ENCODE data around the gene TTLL11. TPM values are rescaled to one million over a fixed set of nuclear protein-coding genes. Genes with fewer than 3 reads are reported as not detected.

The TTLL11 gene
- total and polyA plus RNA-seq, 2 of the 8 experiments (the other 6 are each of a cell fraction or from before 2014, with no cell fraction given) = 0.56 to 0.80 TPM

- POLR2A ChIA-PET (ENCODE audit: partially characterized antibody) = no interaction called here
- Histone ChIP-seq H2BK5ac (ENCODE audit: low read depth, low read length) (no peak overlapping the region), H4K91ac (replicated peaks; ENCODE audit: insufficient read length, low read length) (no peak overlapping the region), H4K20me1 (replicated peaks in 1 of 2; ENCODE audit: control insufficient read depth in 1 of 2, insufficient read depth in 2 of 2, low read length in 2 of 2) (no peaks in the 10 kb centered on the region), H2BK15ac (ENCODE audit: low read length) (no peak overlapping the region), H3K9me3 (ENCODE audit: insufficient read depth in 2 of 2, low read depth in 1 of 2, low read length in 1 of 2) (no peaks in the 10 kb centered on the region), H3K23ac (ENCODE audit: insufficient read length) (no peak overlapping the region), H2BK20ac (ENCODE audit: low read length) (no peak overlapping the region), H3K56ac (replicated peaks; ENCODE audit: insufficient read length, low read depth, low read length) (no peak overlapping the region), H3K4ac (replicated peaks; ENCODE audit: insufficient read length, low read depth, low read length) (no peak overlapping the region), H3K27ac (ENCODE audit: low read depth, low read length) (no peak overlapping the region), H2BK12ac (ENCODE audit: low read depth, low read length) (no peak overlapping the region), H3K4me1 (replicated peaks in 1 of 4; ENCODE audit: control insufficient read depth in 3 of 4, insufficient read depth in 4 of 4, low read length in 3 of 4) (peaks cover 0 to 22% (median 12%) of the 10 kb centered on the region in 4 experiments; a peak in 5 of 7 replicates), H3K4me2 (ENCODE audit: insufficient read depth in 1 of 2, low read depth in 2 of 2, low read length in 2 of 2) (no peak overlapping the region; a peak in 1 of 4 replicates), H3K14ac (ENCODE audit: insufficient read length) (no peak overlapping the region), H2BK120ac (replicated peaks; ENCODE audit: low read depth, low read length) (no peak overlapping the region), H3K23me2 (ENCODE audit: low read depth, low read length) (peaks cover 2% of the 10 kb centered on the region; the same call in 1 of the 2 replicates), H4K8ac (ENCODE audit: extremely low read depth, insufficient read depth, low read length) (no peak overlapping the region), H3K79me1 (ENCODE audit: low read depth, low read length) (no peaks in the 10 kb centered on the region), H4K5ac (ENCODE audit: insufficient read length, low read depth, low read length) (no peak overlapping the region), H3K4me3 (ENCODE audit: extremely low read depth in 1 of 4, insufficient read depth in 2 of 4, low read depth in 3 of 4, low read length in 4 of 4) (no peak overlapping the region), H2AK5ac (ENCODE audit: low read depth, low read length) (no peak overlapping the region), H2AFZ (ENCODE audit: low read length) (no peak overlapping the region), H3K79me2 (ENCODE audit: control insufficient read depth in 1 of 2, insufficient read depth in 2 of 2, low read length in 2 of 2) (no peaks in the 10 kb centered on the region), H3K36me3 (ENCODE audit: control insufficient read depth in 2 of 4, insufficient read depth in 4 of 4, low read length in 3 of 4) (no peaks in the 10 kb centered on the region), H3K27me3 (replicated peaks in 1 of 4; ENCODE audit: control insufficient read depth in 3 of 4, extremely low read depth in 1 of 4, insufficient read depth in 3 of 4, low read length in 3 of 4) (no peaks in the 10 kb centered on the region; a peak in 1 of 7 replicates), H3K18ac (ENCODE audit: extremely low read depth, low read length) (no peak overlapping the region), H3K9ac (replicated peaks in 1 of 4; ENCODE audit: extremely low read depth in 1 of 4, low read depth in 3 of 4, low read length in 3 of 4) (no peak overlapping the region)
- 28% methylated on average over 6 of the region's 6 CpGs; no CpG with 5 or more reads in 1 of the 2 experiments for WGBS, 2 experiments (ENCODE audit: extremely low coverage in 1 of 2, insufficient coverage in 1 of 2, insufficient read length in 1 of 2, insufficient replicate concordance in 2 of 2, low coverage in 1 of 2, low lambda C conversion rate in 2 of 2, missing lambda C conversion rate in 1 of 2)
- FAIRE-seq (no peak), DNase-seq (ENCODE audit: low read depth in 1 of 2, low spot score in 2 of 2) (no peak)
- TF ChIP-seq RAD21 (IDR thresholded peaks at IDR 0.05 in 1 of 2, conservative IDR thresholded peaks at IDR 0.05 in 1 of 2; ENCODE audit: low read depth in 2 of 2, low read length in 2 of 2) = peak; percentile 42 to 49; a peak in 3 of 4 replicates
- no peak for TF ChIP-seq SUZ12 (IDR thresholded peaks at IDR 0.05; ENCODE audit: low read length)
- peak in 2 of 3 experiments; percentile 3 to 27; a peak in 2 of 4 replicates for TF ChIP-seq CTCF (IDR thresholded peaks at IDR 0.05; ENCODE audit: control extremely low read depth in 1 of 3, insufficient read depth in 1 of 3, low read depth in 1 of 3, low read length in 3 of 3)
- CTCF ChIA-PET (ENCODE audit: partially characterized antibody) = no interaction called here
These were observed 76.4 kb downstream of the TTLL11 start for GRCh38 chr9:122016744-122017143.

Measured in H1 (cell line).